ENCODE results near the gene OCRL.

Gene OCRL

DNA sequence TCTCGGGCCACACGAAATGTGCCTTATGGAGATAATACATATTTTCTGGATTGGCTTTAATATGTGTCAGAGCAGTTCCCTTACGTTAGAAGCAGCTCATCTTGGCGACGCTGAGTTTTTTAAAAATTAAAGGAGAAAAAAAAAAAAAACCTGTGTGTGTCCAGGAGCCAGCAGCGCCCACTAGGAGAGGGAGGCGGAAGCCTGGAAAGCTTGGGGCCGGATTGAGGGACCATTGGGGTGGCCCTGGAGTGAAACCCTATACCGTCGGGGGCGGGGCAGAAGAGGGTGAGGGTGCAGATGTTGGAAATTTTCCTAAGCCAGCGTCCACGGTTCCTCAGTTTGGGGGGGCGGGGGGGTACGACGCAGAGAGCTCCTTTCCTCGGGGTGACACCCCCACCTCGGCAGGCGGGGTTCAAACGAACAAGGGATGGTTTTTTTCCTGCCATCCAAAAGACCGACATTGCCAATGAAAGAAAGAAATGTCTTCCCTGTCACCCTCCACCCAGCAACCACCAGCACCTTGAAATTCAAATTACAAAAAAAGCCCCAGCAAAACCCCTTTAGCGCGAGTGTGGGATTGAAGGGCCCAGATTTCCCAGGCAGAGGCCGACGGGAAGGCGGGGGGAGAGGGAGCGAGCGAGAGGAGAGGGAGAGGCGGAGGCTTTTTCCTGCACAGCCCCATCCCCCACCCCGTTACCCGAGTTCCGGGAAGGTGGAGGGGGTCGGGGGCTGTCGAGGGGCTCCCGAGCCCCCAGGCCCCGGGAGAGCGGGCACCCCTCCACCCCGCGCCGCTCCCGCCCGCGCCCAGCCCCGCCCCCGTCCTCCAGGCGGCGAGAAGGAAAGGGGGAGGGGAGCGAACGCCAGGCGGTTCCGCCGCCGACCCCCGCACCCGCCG, 17.6 kb upstream of the OCRL start:
- Histone ChIP-seq H2BK120ac (ENCODE audit: low read depth, low read length) (no peak overlapping the region), H3K4me2 (ENCODE audit: insufficient read depth, low read length, poor library complexity, severe bottlenecking) (no peak overlapping the region), H3K27me3 (ENCODE audit: control insufficient read depth in 3 of 3, insufficient read depth in 3 of 3, low read depth in 1 of 3, low read length in 3 of 3) (no peaks in the 10 kb centered on the region), H3K27ac (replicated peaks; ENCODE audit: low read length) (peak overlapping the region; percentile 92), H2BK12ac (ENCODE audit: low read length) (no peak overlapping the region), H3K79me1 (ENCODE audit: low read depth, low read length) (peaks cover 3% of the 10 kb centered on the region), H3K36me3 (replicated peaks in 1 of 2; ENCODE audit: control insufficient read depth in 2 of 2, insufficient read depth in 2 of 2, low read length in 2 of 2) (no peaks in the 10 kb centered on the region), H3K9me3 (replicated peaks in 1 of 2; ENCODE audit: control insufficient read depth in 2 of 2, insufficient read depth in 1 of 2, low read depth in 1 of 2, low read length in 2 of 2) (no peaks in the 10 kb centered on the region), H4K8ac (ENCODE audit: low read depth, low read length) (no peak overlapping the region), H3K14ac (ENCODE audit: low read length) (no peak overlapping the region), H3K9ac (ENCODE audit: low read depth, low read length, poor library complexity) (no peak overlapping the region), H2BK5ac (ENCODE audit: low read length) (no peak overlapping the region), H3K18ac (ENCODE audit: low read length) (peak overlapping the region; percentile 97), H3K4me3 (ENCODE audit: low read length in 2 of 2) (peak overlapping the region; percentile 62 to 89), H3K4ac (ENCODE audit: low read length) (no peak overlapping the region), H2AK5ac (ENCODE audit: low read depth, low read length) (no peak overlapping the region), H4K91ac (ENCODE audit: low read depth, low read length, poor library complexity) (no peak overlapping the region), H2BK15ac (ENCODE audit: low read length) (no peak overlapping the region), H3K4me1 (ENCODE audit: control insufficient read depth in 2 of 2, insufficient read depth in 1 of 2, low read depth in 1 of 2, low read length in 2 of 2) (no peaks in the 10 kb centered on the region), H2AFZ (ENCODE audit: low read length) (peak overlapping the region; percentile 81), H3K23ac (ENCODE audit: low read depth, low read length, poor library complexity) (no peak overlapping the region)
- peak; percentile 31 for DNase-seq (ENCODE audit: low spot score)
- WGBS, 2 donors (ENCODE audit: extremely low coverage in 2 of 2, insufficient read length in 2 of 2, insufficient replicate concordance in 1 of 2): no CpG with 5 or more reads among the region's 56 CpGs

DNA sequence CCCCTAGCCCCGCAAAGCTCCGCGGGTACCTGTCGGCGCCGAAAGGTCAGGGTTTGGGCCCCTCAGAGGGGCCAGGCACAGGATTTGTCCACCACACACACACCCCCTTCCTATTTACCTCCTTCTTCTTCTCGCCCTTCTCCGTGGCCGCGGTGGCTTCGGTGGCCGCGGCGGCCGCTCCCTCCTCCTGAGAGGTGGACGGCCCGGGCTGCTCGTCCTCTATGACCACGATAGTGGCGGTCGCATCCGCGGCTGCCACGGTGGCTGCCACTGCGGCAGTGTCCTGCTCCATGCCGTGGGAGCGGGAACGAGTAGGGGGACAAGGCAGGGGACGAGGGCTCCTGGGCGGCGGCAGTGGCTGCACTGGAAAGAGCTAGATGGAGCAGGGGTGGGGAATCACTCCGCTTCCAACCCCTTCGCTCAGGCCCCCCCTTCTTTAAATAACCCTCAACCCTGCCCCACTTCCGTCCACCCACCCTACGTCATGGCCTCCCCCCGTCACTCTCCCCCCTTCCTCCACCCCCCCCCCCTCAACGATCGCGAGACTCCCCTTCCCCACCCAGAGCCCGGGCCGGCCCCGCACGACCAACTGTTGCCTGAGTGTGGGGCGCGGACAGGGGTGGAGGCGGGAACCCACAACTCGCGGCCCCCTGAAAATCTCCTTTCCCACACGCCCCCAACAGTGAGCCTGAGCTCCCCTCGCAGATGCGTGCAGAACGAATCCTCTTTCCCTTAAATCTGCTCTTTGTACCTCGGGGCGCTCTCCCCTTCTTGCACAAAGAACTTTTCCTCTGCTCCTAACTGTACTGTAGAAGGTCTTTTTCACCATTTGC, 16.8 kb upstream of the OCRL start, which contains the start of gene SMARCA1:
Gene SMARCA1 (minus strand): TSS at position 412 of the 833 bp plus-strand sequence. CDS start 120 bp downstream, at position 292.
- no peak within 1 kb of the TSS for H4K91ac ChIP-seq (ENCODE audit: low read depth, low read length, poor library complexity)
- peak within 1 kb of the TSS; percentile 92 for H3K27ac ChIP-seq (replicated peaks; ENCODE audit: low read length)
- H2AFZ ChIP-seq (ENCODE audit: low read length): peak within 1 kb of the TSS; percentile 81
- peak; percentile 46 for DNase-seq (ENCODE audit: low spot score)
- H2AK5ac ChIP-seq (ENCODE audit: low read depth, low read length): no peak within 1 kb of the TSS
- no peaks in the 10 kb centered on the region for H3K27me3 ChIP-seq (ENCODE audit: control insufficient read depth in 3 of 3, insufficient read depth in 3 of 3, low read depth in 1 of 3, low read length in 3 of 3)
- H3K36me3 ChIP-seq (replicated peaks in 1 of 2; ENCODE audit: control insufficient read depth in 2 of 2, insufficient read depth in 2 of 2, low read length in 2 of 2): no peaks in the 10 kb centered on the region
- H3K23ac ChIP-seq (ENCODE audit: low read depth, low read length, poor library complexity): peak within 1 kb of the TSS; percentile 96
- peak within 1 kb of the TSS; percentile 98 for H3K9ac ChIP-seq (ENCODE audit: low read depth, low read length, poor library complexity)
- peak within 1 kb of the TSS; percentile 58 for H2BK12ac ChIP-seq (ENCODE audit: low read length)
- H3K79me1 ChIP-seq (ENCODE audit: low read depth, low read length): peaks cover 3% of the 10 kb centered on the region
- H3K4me1 ChIP-seq (ENCODE audit: control insufficient read depth in 2 of 2, insufficient read depth in 1 of 2, low read depth in 1 of 2, low read length in 2 of 2): no peaks in the 10 kb centered on the region
- H2BK120ac ChIP-seq (ENCODE audit: low read depth, low read length): no peak within 1 kb of the TSS
- H4K8ac ChIP-seq (ENCODE audit: low read depth, low read length): no peak within 1 kb of the TSS
- H2BK5ac ChIP-seq (ENCODE audit: low read length): peak within 1 kb of the TSS; percentile 35
- no CpG with 5 or more reads among the region's 54 CpGs for WGBS, 2 donors (ENCODE audit: extremely low coverage in 2 of 2, insufficient read length in 2 of 2, insufficient replicate concordance in 1 of 2)
- no peak within 1 kb of the TSS for H3K14ac ChIP-seq (ENCODE audit: low read length)
- peak within 1 kb of the TSS; percentile 62 to 89 for H3K4me3 ChIP-seq (ENCODE audit: low read length in 2 of 2)
- H2BK15ac ChIP-seq (ENCODE audit: low read length): no peak within 1 kb of the TSS
- peak within 1 kb of the TSS; percentile 97 for H3K18ac ChIP-seq (ENCODE audit: low read length)
- peak within 1 kb of the TSS; percentile 3 for H3K4ac ChIP-seq (ENCODE audit: low read length)
- H3K9me3 ChIP-seq (replicated peaks in 1 of 2; ENCODE audit: control insufficient read depth in 2 of 2, insufficient read depth in 1 of 2, low read depth in 1 of 2, low read length in 2 of 2): no peaks in the 10 kb centered on the region
- peak within 1 kb of the TSS; percentile 56 for H3K4me2 ChIP-seq (ENCODE audit: insufficient read depth, low read length, poor library complexity, severe bottlenecking)

DNA sequence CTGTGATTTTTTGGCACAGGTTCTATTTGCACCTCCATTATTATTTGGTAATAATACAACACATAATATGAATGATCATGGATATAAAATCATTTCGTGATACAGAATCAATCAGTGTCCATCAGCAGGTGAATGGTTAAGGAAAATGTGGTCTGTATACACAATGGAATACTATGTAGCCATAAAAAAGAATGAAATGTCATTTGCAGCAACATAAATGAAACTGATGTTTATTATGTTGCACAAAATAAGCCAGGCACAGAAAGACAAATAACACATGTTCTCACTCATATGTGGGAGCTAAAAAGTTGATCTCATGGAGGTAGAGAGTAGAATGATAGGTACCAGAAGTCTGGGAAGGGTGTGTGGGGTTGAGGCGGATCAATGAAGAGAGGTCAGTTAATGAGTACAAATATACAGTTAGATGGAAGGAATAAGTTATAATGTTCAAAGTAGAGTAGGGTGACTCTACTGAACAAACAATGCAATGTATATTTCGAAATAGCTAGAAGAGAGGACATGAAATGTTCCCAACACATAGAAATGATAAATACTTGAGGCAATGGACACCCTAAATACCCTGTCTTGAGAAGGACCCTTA, 15.7 kb upstream of the OCRL start:
- Histone ChIP-seq H2BK5ac (ENCODE audit: low read length) (no peak overlapping the region), H2BK15ac (ENCODE audit: low read length) (no peak overlapping the region), H3K9ac (ENCODE audit: low read depth, low read length, poor library complexity) (no peak overlapping the region), H3K4me3 (ENCODE audit: low read length in 2 of 2) (peak overlapping the region in 1 of 2 donors; percentile 62), H2AFZ (ENCODE audit: low read length) (peak overlapping the region; percentile 80), H2BK12ac (ENCODE audit: low read length) (no peak overlapping the region), H3K14ac (ENCODE audit: low read length) (no peak overlapping the region), H3K23ac (ENCODE audit: low read depth, low read length, poor library complexity) (no peak overlapping the region), H3K9me3 (replicated peaks in 1 of 2; ENCODE audit: control insufficient read depth in 2 of 2, insufficient read depth in 1 of 2, low read depth in 1 of 2, low read length in 2 of 2) (no peaks in the 10 kb centered on the region), H2BK120ac (ENCODE audit: low read depth, low read length) (no peak overlapping the region), H3K36me3 (replicated peaks in 1 of 2; ENCODE audit: control insufficient read depth in 2 of 2, insufficient read depth in 2 of 2, low read length in 2 of 2) (no peaks in the 10 kb centered on the region), H4K91ac (ENCODE audit: low read depth, low read length, poor library complexity) (no peak overlapping the region), H4K8ac (ENCODE audit: low read depth, low read length) (no peak overlapping the region), H3K27me3 (ENCODE audit: control insufficient read depth in 3 of 3, insufficient read depth in 3 of 3, low read depth in 1 of 3, low read length in 3 of 3) (no peaks in the 10 kb centered on the region), H3K18ac (ENCODE audit: low read length) (no peak overlapping the region), H3K4ac (ENCODE audit: low read length) (no peak overlapping the region), H3K79me1 (ENCODE audit: low read depth, low read length) (peaks cover 3% of the 10 kb centered on the region), H3K4me2 (ENCODE audit: insufficient read depth, low read length, poor library complexity, severe bottlenecking) (no peak overlapping the region), H3K27ac (replicated peaks; ENCODE audit: low read length) (no peak overlapping the region), H3K4me1 (ENCODE audit: control insufficient read depth in 2 of 2, insufficient read depth in 1 of 2, low read depth in 1 of 2, low read length in 2 of 2) (no peaks in the 10 kb centered on the region), H2AK5ac (ENCODE audit: low read depth, low read length) (no peak overlapping the region)
- no CpG with 5 or more reads among the region's 3 CpGs for WGBS, 2 donors (ENCODE audit: extremely low coverage in 2 of 2, insufficient read length in 2 of 2, insufficient replicate concordance in 1 of 2)
- DNase-seq (ENCODE audit: low spot score): no peak
